DMS53 treated with DMSO at 0.1 percent for 48 hours (cell line): Measurements from ENCODE around the gene CDH13.
A peak's percentile ranks its signal among the peaks of the same experiment; 100 is the strongest.

Source experiments
- DNase-seq: peaks from one replicate; lab custom pipeline; 2025; ENCODE audit not compliant: unreplicated experiment; lab: John Stamatoyannopoulos, UW

CDH13 gene

GRCh38 chr16:83807327-83807709, 1180.5 kb downstream of the CDH13 start:
- DNase-seq: no peak

GRCh38 chr16:83807710-83808572, 1181.2 kb downstream of the CDH13 start, which contains the start of gene HSBP1:
TSS of gene HSBP1 (plus strand) at chr16:83807978. CDS start at chr16:83808077, 99 bp downstream.
- DNase-seq: peak; percentile 76

GRCh38 chr16:83808573-83809014, 1181.8 kb downstream of the CDH13 start:
- DNase-seq: no peak

GRCh38 chr16:83809092-83809491, 1182.3 kb downstream of the CDH13 start:
- no peak for DNase-seq

GRCh38 chr16:83810901-83811300, 1184.1 kb downstream of the CDH13 start:
- no peak for DNase-seq

- peak; percentile 91 for DNase-seq
Measured at GRCh38 chr16:83813823-83814658, 1187.3 kb downstream of the CDH13 start.

GRCh38 chr16:83814659-83814985, 1187.9 kb downstream of the CDH13 start:
- no peak for DNase-seq

- DNase-seq: no peak
Measured at GRCh38 chr16:83817022-83817421, 1190.3 kb downstream of the CDH13 start.

- no peak for DNase-seq
Measured at GRCh38 chr16:83818276-83818675, 1191.5 kb downstream of the CDH13 start.

GRCh38 chr16:83819361-83819760, 1192.6 kb downstream of the CDH13 start:
- DNase-seq: no peak

GRCh38 chr16:83826146-83826913, 1199.6 kb downstream of the CDH13 start:
- peak; percentile 37 for DNase-seq

GRCh38 chr16:83830091-83830768, 1203.5 kb downstream of the CDH13 start:
- DNase-seq: no peak

- no peak for DNase-seq
Measured at GRCh38 chr16:83830769-83831455, 1204.1 kb downstream of the CDH13 start.

- no peak for DNase-seq
Measured at GRCh38 chr16:83831456-83831987, 1204.8 kb downstream of the CDH13 start.

- DNase-seq: no peak
Measured at GRCh38 chr16:83833921-83834320, 1207.2 kb downstream of the CDH13 start.

- no peak for DNase-seq
Measured at GRCh38 chr16:83835586-83836566, 1209.1 kb downstream of the CDH13 start.

GRCh38 chr16:83837566-83837965, 1210.8 kb downstream of the CDH13 start:
- DNase-seq: no peak

- no peak for DNase-seq
Measured at GRCh38 chr16:83838151-83838550, 1211.4 kb downstream of the CDH13 start.

GRCh38 chr16:83839561-83839960, 1212.8 kb downstream of the CDH13 start:
- DNase-seq: no peak
